Measurements from ENCODE around the gene RABGAP1. TPM values are rescaled to one million over a fixed set of nuclear protein-coding genes. Genes with fewer than 3 reads are reported as not detected.

The RABGAP1 gene
- total RNA-seq, 1 donor from 2014 or later = 44.7 TPM

GRCh38 chr9:123150708-123151503 is 210.1 kb downstream of the RABGAP1 start:
- no peaks in the 10 kb centered on the region for H3K36me3 ChIP-seq (ENCODE audit: insufficient read depth, low read length)
- H2AFZ ChIP-seq (ENCODE audit: low read depth, low read length) = no peak overlapping the region
- DNase-seq (ENCODE audit: low read depth) = no peak
- no peak overlapping the region for H3K9ac ChIP-seq (ENCODE audit: low read length)
- no peaks in the 10 kb centered on the region for H3K79me2 ChIP-seq (ENCODE audit: insufficient read depth, low read length)
- Mint-ChIP-seq H3K4me1 (ENCODE audit: low read depth, unreplicated experiment) (no peaks in the 10 kb centered on the region), H3K36me3 (ENCODE audit: low read depth, unreplicated experiment) (no peaks in the 10 kb centered on the region), H3K4me3 (ENCODE audit: unreplicated experiment) (no peak overlapping the region), H3K27ac (ENCODE audit: unreplicated experiment) (no peak overlapping the region), H3K9me3 (ENCODE audit: unreplicated experiment) (peaks cover 3% of the 10 kb centered on the region), H3K27me3 (ENCODE audit: low read depth, unreplicated experiment) (no peaks in the 10 kb centered on the region)
- no peaks in the 10 kb centered on the region for H3K4me1 ChIP-seq (ENCODE audit: insufficient read depth, low read length)
- TF ChIP-seq EZH2 (IDR thresholded peaks at IDR 0.05; ENCODE audit: insufficient read depth, low read length) = no peak
- TF ChIP-seq, protein P1, sequence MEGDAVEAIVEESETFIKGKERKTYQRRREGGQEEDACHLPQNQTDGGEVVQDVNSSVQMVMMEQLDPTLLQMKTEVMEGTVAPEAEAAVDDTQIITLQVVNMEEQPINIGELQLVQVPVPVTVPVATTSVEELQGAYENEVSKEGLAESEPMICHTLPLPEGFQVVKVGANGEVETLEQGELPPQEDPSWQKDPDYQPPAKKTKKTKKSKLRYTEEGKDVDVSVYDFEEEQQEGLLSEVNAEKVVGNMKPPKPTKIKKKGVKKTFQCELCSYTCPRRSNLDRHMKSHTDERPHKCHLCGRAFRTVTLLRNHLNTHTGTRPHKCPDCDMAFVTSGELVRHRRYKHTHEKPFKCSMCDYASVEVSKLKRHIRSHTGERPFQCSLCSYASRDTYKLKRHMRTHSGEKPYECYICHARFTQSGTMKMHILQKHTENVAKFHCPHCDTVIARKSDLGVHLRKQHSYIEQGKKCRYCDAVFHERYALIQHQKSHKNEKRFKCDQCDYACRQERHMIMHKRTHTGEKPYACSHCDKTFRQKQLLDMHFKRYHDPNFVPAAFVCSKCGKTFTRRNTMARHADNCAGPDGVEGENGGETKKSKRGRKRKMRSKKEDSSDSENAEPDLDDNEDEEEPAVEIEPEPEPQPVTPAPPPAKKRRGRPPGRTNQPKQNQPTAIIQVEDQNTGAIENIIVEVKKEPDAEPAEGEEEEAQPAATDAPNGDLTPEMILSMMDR (IDR thresholded peaks at IDR 0.05; ENCODE audit: insufficient read depth, low read depth, low read length) = no peak
- FAIRE-seq = no peak
- H3K27me3 ChIP-seq (ENCODE audit: insufficient read depth, low read length) = no peaks in the 10 kb centered on the region
- H3K27ac ChIP-seq (ENCODE audit: low read depth, low read length) = no peak overlapping the region
- no peaks in the 10 kb centered on the region for H3K9me3 ChIP-seq (ENCODE audit: insufficient read depth, low read depth, low read length)
- no peaks in the 10 kb centered on the region for H4K20me1 ChIP-seq (ENCODE audit: insufficient read depth, low read length)
- no peak overlapping the region for H3K4me3 ChIP-seq (ENCODE audit: insufficient read depth, low read depth, low read length)
- no peak overlapping the region for H3K4me2 ChIP-seq (ENCODE audit: low read length)

Other genes with a start within 250 kb of the RABGAP1 start
- not detected in 2 replicates for gene OR1L4, start 217.0 kb upstream of the RABGAP1 start, total RNA-seq
- not detected in 2 replicates for gene OR1L6, start 198.7 kb upstream of the RABGAP1 start, total RNA-seq
- not detected in 2 replicates for gene OR5C1, start 152.1 kb upstream of the RABGAP1 start, total RNA-seq
- gene OR1K1, start 140.9 kb upstream of the RABGAP1 start, total RNA-seq = not detected in 2 replicates
- 21.5 and 23.9 TPM in 2 replicates for gene PDCL, start 112.4 kb upstream of the RABGAP1 start, total RNA-seq
- gene RC3H2, start 35.7 kb upstream of the RABGAP1 start, total RNA-seq = 68.2 and 69.0 TPM in 2 replicates
- gene ZBTB6, start 27.7 kb upstream of the RABGAP1 start, total RNA-seq = 7.4 and 8.5 TPM in 2 replicates
- gene ZBTB26, start 9.5 kb upstream of the RABGAP1 start, total RNA-seq = 6.2 and 6.5 TPM in 2 replicates
- gene GPR21, start 92.6 kb downstream of the RABGAP1 start, total RNA-seq = 0.67 and 1.6 TPM in 2 replicates

Data from astrocyte (in vitro differentiated cells and primary cell).